ENCODE results near the gene TRPV4. TPM values are rescaled to one million over a fixed set of nuclear protein-coding genes. Genes with fewer than 3 reads are reported as not detected.

Gene TRPV4
- total RNA-seq, 1 donor from 2014 or later: 0.75 TPM

DNA sequence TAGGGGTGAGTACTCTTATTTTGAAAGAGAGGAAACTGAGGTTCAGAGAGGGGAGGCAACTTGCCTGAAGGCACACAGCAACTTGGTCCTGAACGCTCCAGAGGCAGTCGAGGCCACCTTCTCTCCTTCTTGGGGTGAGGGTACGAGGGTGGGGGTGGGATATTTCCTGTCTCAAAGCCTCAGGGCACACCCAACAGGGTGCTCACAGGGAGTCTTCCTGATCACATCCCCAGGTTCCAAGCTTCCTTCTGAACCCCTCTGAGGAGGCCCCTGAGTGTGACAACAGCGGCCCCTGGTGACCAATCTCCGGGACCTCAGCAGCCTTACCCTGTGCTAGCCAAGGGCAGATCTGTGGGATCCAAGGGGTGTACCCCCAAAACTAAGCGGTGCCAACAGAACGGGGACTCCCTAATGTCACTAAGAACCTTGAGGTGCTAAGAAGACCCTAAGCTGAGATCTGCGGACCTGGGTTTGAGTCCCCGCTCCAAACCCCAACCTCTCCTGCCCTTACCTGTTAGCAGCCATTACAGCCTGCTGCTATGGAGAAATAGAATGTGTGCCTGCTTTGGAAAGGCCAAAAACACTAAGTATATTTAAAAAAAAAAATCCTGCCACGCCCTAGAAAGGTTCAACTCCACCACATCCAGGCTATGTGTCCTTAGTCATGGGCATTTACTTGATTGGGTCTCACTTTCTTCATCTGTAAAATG is 57.9 kb downstream of the TRPV4 start:
- no peaks in the 10 kb centered on the region for H3K36me3 Mint-ChIP-seq (ENCODE audit: low read depth, unreplicated experiment)
- Histone ChIP-seq H3K36me3 (ENCODE audit: insufficient read depth, low read length) (no peaks in the 10 kb centered on the region), H3K4me1 (ENCODE audit: insufficient read depth, low read length) (no peaks in the 10 kb centered on the region), H3K4me3 (ENCODE audit: insufficient read depth, low read depth, low read length) (no peak overlapping the region), H2AFZ (ENCODE audit: low read depth, low read length) (no peak overlapping the region), H3K4me2 (ENCODE audit: low read length) (no peak overlapping the region), H3K27me3 (ENCODE audit: insufficient read depth, low read length) (peaks cover 4% of the 10 kb centered on the region), H3K79me2 (ENCODE audit: insufficient read depth, low read length) (no peaks in the 10 kb centered on the region), H3K9ac (ENCODE audit: low read length) (no peak overlapping the region), H3K27ac (ENCODE audit: low read depth, low read length) (no peak overlapping the region), H4K20me1 (ENCODE audit: insufficient read depth, low read length) (no peaks in the 10 kb centered on the region), H3K9me3 (ENCODE audit: insufficient read depth, low read depth, low read length) (peaks cover 5% of the 10 kb centered on the region)
- H3K4me3 Mint-ChIP-seq (ENCODE audit: unreplicated experiment): no peak overlapping the region
- no peak overlapping the region for H3K27ac Mint-ChIP-seq (ENCODE audit: unreplicated experiment)
- DNase-seq (ENCODE audit: low read depth) (peak; percentile 15), FAIRE-seq (no peak)
- no peaks in the 10 kb centered on the region for H3K9me3 Mint-ChIP-seq (ENCODE audit: unreplicated experiment)
- H3K27me3 Mint-ChIP-seq (ENCODE audit: low read depth, unreplicated experiment): peaks cover 20% of the 10 kb centered on the region
- no peaks in the 10 kb centered on the region for H3K4me1 Mint-ChIP-seq (ENCODE audit: low read depth, unreplicated experiment)
- TF ChIP-seq, protein P1, sequence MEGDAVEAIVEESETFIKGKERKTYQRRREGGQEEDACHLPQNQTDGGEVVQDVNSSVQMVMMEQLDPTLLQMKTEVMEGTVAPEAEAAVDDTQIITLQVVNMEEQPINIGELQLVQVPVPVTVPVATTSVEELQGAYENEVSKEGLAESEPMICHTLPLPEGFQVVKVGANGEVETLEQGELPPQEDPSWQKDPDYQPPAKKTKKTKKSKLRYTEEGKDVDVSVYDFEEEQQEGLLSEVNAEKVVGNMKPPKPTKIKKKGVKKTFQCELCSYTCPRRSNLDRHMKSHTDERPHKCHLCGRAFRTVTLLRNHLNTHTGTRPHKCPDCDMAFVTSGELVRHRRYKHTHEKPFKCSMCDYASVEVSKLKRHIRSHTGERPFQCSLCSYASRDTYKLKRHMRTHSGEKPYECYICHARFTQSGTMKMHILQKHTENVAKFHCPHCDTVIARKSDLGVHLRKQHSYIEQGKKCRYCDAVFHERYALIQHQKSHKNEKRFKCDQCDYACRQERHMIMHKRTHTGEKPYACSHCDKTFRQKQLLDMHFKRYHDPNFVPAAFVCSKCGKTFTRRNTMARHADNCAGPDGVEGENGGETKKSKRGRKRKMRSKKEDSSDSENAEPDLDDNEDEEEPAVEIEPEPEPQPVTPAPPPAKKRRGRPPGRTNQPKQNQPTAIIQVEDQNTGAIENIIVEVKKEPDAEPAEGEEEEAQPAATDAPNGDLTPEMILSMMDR (IDR thresholded peaks at IDR 0.05; ENCODE audit: insufficient read depth, low read depth, low read length): peak; percentile 72
- no peak for TF ChIP-seq EZH2 (IDR thresholded peaks at IDR 0.05; ENCODE audit: insufficient read depth, low read length)

- TF ChIP-seq EZH2 (IDR thresholded peaks at IDR 0.05; ENCODE audit: insufficient read depth, low read length): no peak
- TF ChIP-seq, protein P1 (IDR thresholded peaks at IDR 0.05; ENCODE audit: insufficient read depth, low read depth, low read length): no peak
- H3K27me3 Mint-ChIP-seq (ENCODE audit: low read depth, unreplicated experiment): peaks cover 20% of the 10 kb centered on the region
- Histone ChIP-seq H3K9ac (ENCODE audit: low read length) (no peak overlapping the region), H3K27ac (ENCODE audit: low read depth, low read length) (no peak overlapping the region), H2AFZ (ENCODE audit: low read depth, low read length) (no peak overlapping the region), H3K79me2 (ENCODE audit: insufficient read depth, low read length) (no peaks in the 10 kb centered on the region), H3K4me3 (ENCODE audit: insufficient read depth, low read depth, low read length) (no peak overlapping the region), H3K9me3 (ENCODE audit: insufficient read depth, low read depth, low read length) (no peaks in the 10 kb centered on the region), H3K4me2 (ENCODE audit: low read length) (no peak overlapping the region), H3K4me1 (ENCODE audit: insufficient read depth, low read length) (no peaks in the 10 kb centered on the region), H3K36me3 (ENCODE audit: insufficient read depth, low read length) (no peaks in the 10 kb centered on the region), H3K27me3 (ENCODE audit: insufficient read depth, low read length) (peaks cover 4% of the 10 kb centered on the region), H4K20me1 (ENCODE audit: insufficient read depth, low read length) (no peaks in the 10 kb centered on the region)
- no peak overlapping the region for H3K4me3 Mint-ChIP-seq (ENCODE audit: unreplicated experiment)
- DNase-seq (ENCODE audit: low read depth): no peak
- no peaks in the 10 kb centered on the region for H3K36me3 Mint-ChIP-seq (ENCODE audit: low read depth, unreplicated experiment)
- no peak for FAIRE-seq
- H3K4me1 Mint-ChIP-seq (ENCODE audit: low read depth, unreplicated experiment): no peaks in the 10 kb centered on the region
- no peak overlapping the region for H3K27ac Mint-ChIP-seq (ENCODE audit: unreplicated experiment)
- H3K9me3 Mint-ChIP-seq (ENCODE audit: unreplicated experiment): no peaks in the 10 kb centered on the region
These were observed 59.7 kb downstream of the TRPV4 start for GRCh38 chr12:109773384-109774011.

All from astrocyte (in vitro differentiated cells and primary cell).